HCT116 (cell line): ENCODE measurements around the gene ATF5. TPM values are rescaled to one million over a fixed set of nuclear protein-coding genes. Genes with fewer than 3 reads are reported as not detected.

Experiments used
- ATAC-seq: fragments of 200-7000 bp; cut with Tn5 transposase; 2 replicates; pipeline ENCODE4 v1.9.1; 2020; ENCODE audit warnings: mild to moderate bottlenecking, moderate library complexity
- BruUV-seq: library from RNA; stranded (reverse); fragments of 400-500 nt; replicated peaks from 2 replicates; lab custom pipeline; 2021; lab: Mats Ljungman, UMichigan
- CTCF ChIA-PET: fragments of 300-600 bp; sonication (Branson Sonifier 250); formaldehyde crosslinking; loops from one replicate; lab custom pipeline; 2021; ENCODE audit warnings: antibody characterized with exemption; lab: Charles Lee
- POLR2A ChIA-PET: fragments of 300-600, 350-600 bp; sonication (Branson Sonifier 250); formaldehyde crosslinking; loops from one replicate; lab custom pipeline; 2021; ENCODE audit warnings: antibody characterized with exemption; lab: Charles Lee
- RAD21 ChIA-PET, 2 experiments: fragments of 300-600 bp; sonication (Branson Sonifier 250); formaldehyde crosslinking; loops; one replicate each; lab custom pipeline; 2023; ENCODE audit warnings: low total read pairs in 2 of 2; ENCODE audit not compliant: uncharacterized antibody in 2 of 2, unreplicated experiment in 2 of 2, low non-redundant PET in 1 of 2; lab: Charles Lee
- DNase-seq: peaks from one replicate; pipeline ENCODE4 v3.0.0-alpha.2; 2010; ENCODE audit warnings: low read depth, low spot score
- H2AFZ ChIP-seq: fragments of 200-600 bp; shearing (Covaris generic), sonication (generic); 2 replicates; pipeline ENCODE4 v1.6.1; 2017; ENCODE audit warnings: low read depth, mixed run types, mixed read lengths, antibody characterized with exemption, low read length; ENCODE audit not compliant: poor library complexity, severe bottlenecking
- H3K27ac ChIP-seq: 2 replicates; pipeline ENCODE4 v1.5.1; 2012; ENCODE audit warnings: low read depth, low read length
- H3K27me3 ChIP-seq: fragments of 200-600 bp; sonication (generic); 2 replicates; pipeline ENCODE4 v1.6.1; 2016; ENCODE audit warnings: mixed run types, low read length, mixed read lengths; ENCODE audit not compliant: insufficient read depth
- H3K36me3 ChIP-seq, 2 experiments: fragments of 200-500 bp in 1 of 2; fragments of 200-600 bp in 1 of 2; sonication (Bioruptor generic) in 1 of 2; sonication (generic) in 1 of 2; 2 replicates each; pipeline versions ENCODE4 v1.5.1 to v1.6.1; 2014 to 2016; ENCODE audit warnings: low read length in 2 of 2, inconsistent platforms in 1 of 2, mixed read lengths in 1 of 2, mixed run types in 1 of 2; ENCODE audit not compliant: insufficient read depth in 2 of 2, control insufficient read depth in 1 of 2
- H3K4me1 ChIP-seq, 2 experiments: fragments of 200-600 bp in 1 of 2; sonication (generic) in 1 of 2; 2 replicates each; pipeline versions ENCODE4 v1.5.1 to v1.6.1; 2012 to 2017; ENCODE audit warnings: low read length in 2 of 2, inconsistent platforms in 1 of 2, mild to moderate bottlenecking in 1 of 2, mixed read lengths in 1 of 2, mixed run types in 1 of 2, moderate library complexity in 1 of 2; ENCODE audit not compliant: insufficient read depth in 2 of 2, control insufficient read depth in 1 of 2
- H3K4me2 ChIP-seq: fragments of 200-600 bp; sonication (generic); 2 replicates; pipeline ENCODE4 v1.6.1; 2017; ENCODE audit warnings: mixed run types, low read length, mixed read lengths
- H3K4me3 ChIP-seq, 2 experiments: fragments of 200-600 bp in 1 of 2; sonication (generic) in 1 of 2; replicated peaks in 1 of 2; 2 replicates each; pipeline ENCODE4 v1.5.1; 2011 to 2016; ENCODE audit warnings: low read length in 2 of 2, control low read depth in 1 of 2, low read depth in 1 of 2, mild to moderate bottlenecking in 1 of 2, mixed read lengths in 1 of 2, mixed run types in 1 of 2
- H3K79me2 ChIP-seq: fragments of 200-600 bp; sonication (generic); 2 replicates; pipeline ENCODE4 v1.6.1; 2017; ENCODE audit warnings: mild to moderate bottlenecking, mixed run types, low read length, moderate library complexity, mixed read lengths; ENCODE audit not compliant: insufficient read depth
- H3K9ac ChIP-seq: fragments of 200-600 bp; sonication (generic); 2 replicates; pipeline ENCODE4 v1.6.1; 2016; ENCODE audit warnings: low read length, mixed read lengths
- H3K9me2 ChIP-seq: fragments of 200-600 bp; sonication (generic), shearing (Covaris generic); 2 replicates; pipeline ENCODE4 v1.6.1; 2017; ENCODE audit warnings: mixed run types, mild to moderate bottlenecking, moderate library complexity; ENCODE audit not compliant: insufficient read depth
- H3K9me3 ChIP-seq, 2 experiments: fragments of 200-500 bp in 1 of 2; fragments of 200-600 bp in 1 of 2; sonication (Bioruptor generic) in 1 of 2; sonication (generic) in 1 of 2; 2 replicates each; pipeline ENCODE4 v1.6.1; 2014 to 2017; ENCODE audit warnings: low read length in 2 of 2, mixed read lengths in 2 of 2, inconsistent platforms in 1 of 2, low read depth in 1 of 2, mild to moderate bottlenecking in 1 of 2, mixed run types in 1 of 2, moderate library complexity in 1 of 2; ENCODE audit not compliant: control insufficient read depth in 1 of 2, insufficient read depth in 1 of 2
- H4K20me1 ChIP-seq: fragments of 200-600 bp; sonication (generic), shearing (Covaris generic); 2 replicates; pipeline ENCODE4 v1.6.1; 2017; ENCODE audit warnings: mixed run types, mild to moderate bottlenecking, moderate library complexity; ENCODE audit not compliant: insufficient read depth
- CEBPB ChIP-seq: IDR thresholded peaks from 2 replicates; pipeline ENCODE4 v1.6.1; 2012; ENCODE audit warnings: low read depth
- EGR1 ChIP-seq: IDR thresholded peaks from 2 replicates; pipeline ENCODE4 v1.6.1; 2012; ENCODE audit warnings: low read depth
- ELF1 ChIP-seq: IDR thresholded peaks from 2 replicates; pipeline ENCODE4 v1.6.1; 2012; ENCODE audit warnings: low read depth, borderline replicate concordance
- EZH2 ChIP-seq: fragments of 200-600 bp; sonication (generic); IDR thresholded peaks from 2 replicates; pipeline ENCODE4 v1.6.1; 2017; ENCODE audit warnings: antibody characterized with exemption, mixed run types
- FOSL1 ChIP-seq: IDR thresholded peaks from 2 replicates; pipeline ENCODE4 v1.6.1; 2012; ENCODE audit warnings: low read depth
- JUND ChIP-seq: IDR thresholded peaks from 2 replicates; pipeline ENCODE4 v1.6.1; 2012
- POLR2A ChIP-seq: IDR thresholded peaks from 2 replicates; pipeline ENCODE4 v1.7.0; 2011; ENCODE audit warnings: borderline replicate concordance; ENCODE audit not compliant: insufficient read depth, insufficient read length; ENCODE audit errors: extremely low read depth
- POLR2AphosphoS5 ChIP-seq: IDR thresholded peaks from 2 replicates; pipeline ENCODE4 v1.6.1; 2011; ENCODE audit warnings: mild to moderate bottlenecking, low read depth, low read length, moderate library complexity
- RAD21 ChIP-seq: IDR thresholded peaks from 2 replicates; pipeline ENCODE4 v1.6.1; 2012; ENCODE audit warnings: low read depth, mild to moderate bottlenecking
- SP1 ChIP-seq: IDR thresholded peaks from 2 replicates; pipeline ENCODE4 v1.6.1; 2012; ENCODE audit warnings: low read depth
- SRF ChIP-seq: IDR thresholded peaks from 2 replicates; pipeline ENCODE4 v1.6.1; 2012; ENCODE audit warnings: low read depth
- ZFX ChIP-seq: fragments of 450-650 bp; IDR thresholded peaks from 2 replicates; pipeline ENCODE4 v1.6.1; 2017
- intact Hi-C: fragments of 100-400 bp; cut with micrococcal nuclease; formaldehyde crosslinking; loops from 2 replicates; pipeline ENCODE4 v1.10.0; 2022
- total RNA-seq: library from RNA; stranded (reverse); gene quantifications from one replicate; pipeline ENCODE4 v1.2.1, GENCODE V29; 2021; ENCODE audit not compliant: unreplicated experiment
- TF ChIP-seq, protein P1 (sequence below), 3 experiments: fragments of 200-600 bp in 1 of 3; sonication (generic) in 1 of 3; IDR thresholded peaks in 2 of 3; conservative IDR thresholded peaks in 1 of 3; 2 replicates each; pipeline ENCODE4 v1.5.1; 2012 to 2017; ENCODE audit warnings: low read depth in 2 of 3, low read length in 2 of 3, antibody characterized with exemption in 1 of 3, borderline replicate concordance in 1 of 3, control low read depth in 1 of 3, mild to moderate bottlenecking in 1 of 3, mixed read lengths in 1 of 3, mixed run types in 1 of 3, moderate library complexity in 1 of 3; ENCODE audit not compliant: insufficient read depth in 1 of 3
- TF ChIP-seq, protein P2 (sequence below): IDR thresholded peaks from 2 replicates; pipeline ENCODE4 v1.6.1; 2011; ENCODE audit warnings: mild to moderate bottlenecking, low read length, moderate library complexity; ENCODE audit not compliant: insufficient replicate concordance; ENCODE audit errors: extremely low read depth
- TF ChIP-seq, protein P3 (sequence below): IDR thresholded peaks from 2 replicates; pipeline ENCODE4 v1.6.1; 2012
- TF ChIP-seq, protein P4 (sequence below): IDR thresholded peaks from 2 replicates; pipeline ENCODE4 v1.6.1; 2012; ENCODE audit warnings: low read depth

The ATF5 gene
- total RNA-seq, 1 experiment from 2014 or later = 28.2 TPM

DNA sequence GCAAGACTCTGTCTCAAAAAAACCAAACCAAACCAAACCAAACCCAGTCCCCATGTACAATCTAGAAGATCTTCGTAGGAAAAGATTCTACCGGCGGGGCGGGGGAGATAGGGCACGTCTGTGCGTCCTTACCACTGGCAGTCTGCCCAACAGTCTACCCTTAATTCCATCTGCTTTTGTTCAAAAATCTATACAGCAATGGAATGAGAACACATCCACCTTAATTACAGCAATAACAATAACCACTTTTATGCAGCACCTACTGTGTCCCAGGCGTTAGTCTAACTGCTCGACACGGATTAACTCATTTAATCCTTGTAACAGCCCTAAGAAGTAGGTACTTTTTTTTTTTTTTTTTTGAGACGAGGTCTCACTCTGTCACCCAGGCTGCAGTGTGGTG lies 2.5 kb upstream of the ATF5 start:
- H3K4me1 ChIP-seq = peaks cover 11 to 29% of the 10 kb centered on the region in 2 experiments; a peak in 3 of 4 replicates

More for the DNA sequence above, 2.5 kb upstream of the ATF5 start:
- intact Hi-C loops = no loop called here
- Histone ChIP-seq H3K27me3 (no peaks in the 10 kb centered on the region), H3K79me2 (peaks cover 85% of the 10 kb centered on the region), H3K9me2 (no peaks in the 10 kb centered on the region), H3K36me3 (peaks cover 18 to 40% of the 10 kb centered on the region in 2 experiments), H3K27ac (no peak overlapping the region), H4K20me1 (peaks cover 7% of the 10 kb centered on the region; the same call in 1 of the 2 replicates), H3K9ac (no peak overlapping the region), H3K4me2 (no peak overlapping the region), H2AFZ (no peak overlapping the region), H3K4me3 (no peak overlapping the region), H3K9me3 (no peaks in the 10 kb centered on the region)
- ChIA-PET RAD21 (no interaction called here), CTCF (no interaction called here), POLR2A (no interaction called here)
- ATAC-seq (no peak), DNase-seq (no peak)
- no TSS peak for BruUV-seq
- TF ChIP-seq EZH2 (no peak), ELF1 (no peak), SP1 (no peak), JUND (no peak), FOSL1 (no peak), CEBPB (no peak), POLR2A (no peak), RAD21 (no peak), SRF (no peak), EGR1 (no peak), POLR2AphosphoS5 (no peak), ZFX (no peak)
- TF ChIP-seq, protein P1, sequence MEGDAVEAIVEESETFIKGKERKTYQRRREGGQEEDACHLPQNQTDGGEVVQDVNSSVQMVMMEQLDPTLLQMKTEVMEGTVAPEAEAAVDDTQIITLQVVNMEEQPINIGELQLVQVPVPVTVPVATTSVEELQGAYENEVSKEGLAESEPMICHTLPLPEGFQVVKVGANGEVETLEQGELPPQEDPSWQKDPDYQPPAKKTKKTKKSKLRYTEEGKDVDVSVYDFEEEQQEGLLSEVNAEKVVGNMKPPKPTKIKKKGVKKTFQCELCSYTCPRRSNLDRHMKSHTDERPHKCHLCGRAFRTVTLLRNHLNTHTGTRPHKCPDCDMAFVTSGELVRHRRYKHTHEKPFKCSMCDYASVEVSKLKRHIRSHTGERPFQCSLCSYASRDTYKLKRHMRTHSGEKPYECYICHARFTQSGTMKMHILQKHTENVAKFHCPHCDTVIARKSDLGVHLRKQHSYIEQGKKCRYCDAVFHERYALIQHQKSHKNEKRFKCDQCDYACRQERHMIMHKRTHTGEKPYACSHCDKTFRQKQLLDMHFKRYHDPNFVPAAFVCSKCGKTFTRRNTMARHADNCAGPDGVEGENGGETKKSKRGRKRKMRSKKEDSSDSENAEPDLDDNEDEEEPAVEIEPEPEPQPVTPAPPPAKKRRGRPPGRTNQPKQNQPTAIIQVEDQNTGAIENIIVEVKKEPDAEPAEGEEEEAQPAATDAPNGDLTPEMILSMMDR (IDR thresholded peaks at IDR 0.05 in 2 of 3, conservative IDR thresholded peaks at IDR 0.05 in 1 of 3; ENCODE audit: borderline replicate concordance in 1 of 3, insufficient read depth in 1 of 3, low read depth in 2 of 3, low read length in 2 of 3) = no peak
- TF ChIP-seq, protein P2, sequence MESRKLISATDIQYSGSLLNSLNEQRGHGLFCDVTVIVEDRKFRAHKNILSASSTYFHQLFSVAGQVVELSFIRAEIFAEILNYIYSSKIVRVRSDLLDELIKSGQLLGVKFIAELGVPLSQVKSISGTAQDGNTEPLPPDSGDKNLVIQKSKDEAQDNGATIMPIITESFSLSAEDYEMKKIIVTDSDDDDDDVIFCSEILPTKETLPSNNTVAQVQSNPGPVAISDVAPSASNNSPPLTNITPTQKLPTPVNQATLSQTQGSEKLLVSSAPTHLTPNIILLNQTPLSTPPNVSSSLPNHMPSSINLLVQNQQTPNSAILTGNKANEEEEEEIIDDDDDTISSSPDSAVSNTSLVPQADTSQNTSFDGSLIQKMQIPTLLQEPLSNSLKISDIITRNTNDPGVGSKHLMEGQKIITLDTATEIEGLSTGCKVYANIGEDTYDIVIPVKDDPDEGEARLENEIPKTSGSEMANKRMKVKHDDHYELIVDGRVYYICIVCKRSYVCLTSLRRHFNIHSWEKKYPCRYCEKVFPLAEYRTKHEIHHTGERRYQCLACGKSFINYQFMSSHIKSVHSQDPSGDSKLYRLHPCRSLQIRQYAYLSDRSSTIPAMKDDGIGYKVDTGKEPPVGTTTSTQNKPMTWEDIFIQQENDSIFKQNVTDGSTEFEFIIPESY = no peak
- TF ChIP-seq, protein P3, sequence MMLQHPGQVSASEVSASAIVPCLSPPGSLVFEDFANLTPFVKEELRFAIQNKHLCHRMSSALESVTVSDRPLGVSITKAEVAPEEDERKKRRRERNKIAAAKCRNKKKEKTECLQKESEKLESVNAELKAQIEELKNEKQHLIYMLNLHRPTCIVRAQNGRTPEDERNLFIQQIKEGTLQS = no peak
- TF ChIP-seq, protein P4, sequence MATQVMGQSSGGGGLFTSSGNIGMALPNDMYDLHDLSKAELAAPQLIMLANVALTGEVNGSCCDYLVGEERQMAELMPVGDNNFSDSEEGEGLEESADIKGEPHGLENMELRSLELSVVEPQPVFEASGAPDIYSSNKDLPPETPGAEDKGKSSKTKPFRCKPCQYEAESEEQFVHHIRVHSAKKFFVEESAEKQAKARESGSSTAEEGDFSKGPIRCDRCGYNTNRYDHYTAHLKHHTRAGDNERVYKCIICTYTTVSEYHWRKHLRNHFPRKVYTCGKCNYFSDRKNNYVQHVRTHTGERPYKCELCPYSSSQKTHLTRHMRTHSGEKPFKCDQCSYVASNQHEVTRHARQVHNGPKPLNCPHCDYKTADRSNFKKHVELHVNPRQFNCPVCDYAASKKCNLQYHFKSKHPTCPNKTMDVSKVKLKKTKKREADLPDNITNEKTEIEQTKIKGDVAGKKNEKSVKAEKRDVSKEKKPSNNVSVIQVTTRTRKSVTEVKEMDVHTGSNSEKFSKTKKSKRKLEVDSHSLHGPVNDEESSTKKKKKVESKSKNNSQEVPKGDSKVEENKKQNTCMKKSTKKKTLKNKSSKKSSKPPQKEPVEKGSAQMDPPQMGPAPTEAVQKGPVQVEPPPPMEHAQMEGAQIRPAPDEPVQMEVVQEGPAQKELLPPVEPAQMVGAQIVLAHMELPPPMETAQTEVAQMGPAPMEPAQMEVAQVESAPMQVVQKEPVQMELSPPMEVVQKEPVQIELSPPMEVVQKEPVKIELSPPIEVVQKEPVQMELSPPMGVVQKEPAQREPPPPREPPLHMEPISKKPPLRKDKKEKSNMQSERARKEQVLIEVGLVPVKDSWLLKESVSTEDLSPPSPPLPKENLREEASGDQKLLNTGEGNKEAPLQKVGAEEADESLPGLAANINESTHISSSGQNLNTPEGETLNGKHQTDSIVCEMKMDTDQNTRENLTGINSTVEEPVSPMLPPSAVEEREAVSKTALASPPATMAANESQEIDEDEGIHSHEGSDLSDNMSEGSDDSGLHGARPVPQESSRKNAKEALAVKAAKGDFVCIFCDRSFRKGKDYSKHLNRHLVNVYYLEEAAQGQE = no peak
